Measurements from ENCODE around the gene TESMIN. TPM values are rescaled to one million over a fixed set of nuclear protein-coding genes. Genes with fewer than 3 reads are reported as not detected.

The TESMIN gene
- total and polyA plus RNA-seq, 2 of the 13 experiments (the other 11 are each of a cell fraction or from before 2014, with no cell fraction given): 0.15 to 0.45 TPM

- in situ Hi-C loops (cut with HindIII; ENCODE audit: extremely low pct_ligation_motif_present, low pct_unique_long_range_greater_than_20kb): no loop called here
- Histone ChIP-seq H3K4me2 (ENCODE audit: low read depth, low read length) (no peak overlapping the region), H3K4me3 (replicated peaks in 1 of 3; ENCODE audit: insufficient read depth in 1 of 3, low read depth in 2 of 3, low read length in 3 of 3) (no peak overlapping the region), H3K9ac (ENCODE audit: insufficient read depth, low read depth, low read length) (no peak overlapping the region), H4K20me1 (ENCODE audit: insufficient read depth, low read length) (no peaks in the 10 kb centered on the region), H3K36me3 (replicated peaks in 1 of 2; ENCODE audit: control insufficient read depth in 1 of 2, insufficient read depth in 2 of 2, low read length in 2 of 2) (peaks cover 0 to 7% of the 10 kb centered on the region in 2 experiments; a peak in 2 of 5 replicates), H2AFZ (ENCODE audit: low read length) (no peak overlapping the region), H3K27ac (ENCODE audit: extremely low read length, insufficient read depth, low read length) (no peak overlapping the region), H3K9me3 (ENCODE audit: low read length) (no peaks in the 10 kb centered on the region), H3K27me3 (ENCODE audit: control insufficient read depth in 1 of 2, insufficient read depth in 2 of 2, low read length in 2 of 2) (no peaks in the 10 kb centered on the region), H3K79me2 (ENCODE audit: insufficient read depth, low read length) (no peaks in the 10 kb centered on the region), H3K4me1 (ENCODE audit: insufficient read depth, low read length) (no peaks in the 10 kb centered on the region)
- WGBS (ENCODE audit: low lambda C conversion rate): 95% methylated on average over 18 of the region's 18 CpGs
- ATAC-seq: no peak
- DNase-seq (ENCODE audit: low spot score): no peak
- ChIA-PET POLR2A (no interaction called here), CTCF (ENCODE audit: low intra/inter-chr PET ratio, low total read pairs) (no interaction called here)
- FAIRE-seq: no peak
- intact Hi-C loops (cut with micrococcal nuclease; ENCODE audit: unreplicated experiment): no loop called here
- TF ChIP-seq, protein P1, sequence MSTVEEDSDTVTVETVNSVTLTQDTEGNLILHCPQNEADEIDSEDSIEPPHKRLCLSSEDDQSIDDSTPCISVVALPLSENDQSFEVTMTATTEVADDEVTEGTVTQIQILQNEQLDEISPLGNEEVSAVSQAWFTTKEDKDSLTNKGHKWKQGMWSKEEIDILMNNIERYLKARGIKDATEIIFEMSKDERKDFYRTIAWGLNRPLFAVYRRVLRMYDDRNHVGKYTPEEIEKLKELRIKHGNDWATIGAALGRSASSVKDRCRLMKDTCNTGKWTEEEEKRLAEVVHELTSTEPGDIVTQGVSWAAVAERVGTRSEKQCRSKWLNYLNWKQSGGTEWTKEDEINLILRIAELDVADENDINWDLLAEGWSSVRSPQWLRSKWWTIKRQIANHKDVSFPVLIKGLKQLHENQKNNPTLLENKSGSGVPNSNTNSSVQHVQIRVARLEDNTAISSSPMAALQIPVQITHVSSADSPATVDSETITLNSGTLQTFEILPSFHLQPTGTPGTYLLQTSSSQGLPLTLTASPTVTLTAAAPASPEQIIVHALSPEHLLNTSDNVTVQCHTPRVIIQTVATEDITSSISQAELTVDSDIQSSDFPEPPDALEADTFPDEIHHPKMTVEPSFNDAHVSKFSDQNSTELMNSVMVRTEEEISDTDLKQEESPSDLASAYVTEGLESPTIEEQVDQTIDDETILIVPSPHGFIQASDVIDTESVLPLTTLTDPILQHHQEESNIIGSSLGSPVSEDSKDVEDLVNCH (CRISPR knock-in tag; IDR thresholded peaks at IDR 0.05): no peak
- no peak for TF ChIP-seq ZNF335 (CRISPR knock-in tag; IDR thresholded peaks at IDR 0.05)
- TF ChIP-seq TCF7L2 (IDR thresholded peaks at IDR 0.05; ENCODE audit: low read depth, low read length): no peak
- TF ChIP-seq ARNT (IDR thresholded peaks at IDR 0.05): no peak
- no peak for TF ChIP-seq ZBTB40 (IDR thresholded peaks at IDR 0.05)
- no peak for TF ChIP-seq ZBTB40 (CRISPR knock-in tag; IDR thresholded peaks at IDR 0.05)
- BruUV-seq (replicated peaks): no TSS peak
These were observed 41.2 kb upstream of the TESMIN start for GRCh38 chr11:68792400-68792966.

Data from HepG2 (cell line).